H1 (cell line): ENCODE measurements around the gene CALHM5. TPM values are rescaled to one million over a fixed set of nuclear protein-coding genes. Genes with fewer than 3 reads are reported as not detected.

Experiments
- CTCF ChIA-PET: fragments of 300-600 bp; sonication (Branson Sonifier 250); formaldehyde crosslinking; loops from one replicate; lab custom pipeline; 2021; ENCODE audit not compliant: partially characterized antibody; lab: Charles Lee
- POLR2A ChIA-PET: fragments of 300-600 bp; sonication (Branson Sonifier 250); formaldehyde crosslinking; loops from one replicate; lab custom pipeline; 2021; ENCODE audit warnings: inconsistent platforms; ENCODE audit not compliant: partially characterized antibody; lab: Charles Lee
- DNase-seq, 2 experiments: peaks; one replicate each; pipeline versions ENCODE4 v3.0.0 to v3.0.0-alpha.2; 2010 to 2022; ENCODE audit warnings: low spot score in 2 of 2, low read depth in 1 of 2, mixed read lengths in 1 of 2
- FAIRE-seq: peaks from 2 replicates; lab custom pipeline; 2011; peaks lifted over from hg19 to GRCh38; lab: Jason Lieb, UNC
- H2AFZ ChIP-seq: 2 replicates; pipeline ENCODE4 v1.8.1; 2012; ENCODE audit warnings: low read length, inconsistent platforms
- H2AK5ac ChIP-seq: 2 replicates; pipeline ENCODE4 v1.6.1; 2013; ENCODE audit warnings: low read depth, low read length
- H2BK120ac ChIP-seq: replicated peaks from 2 replicates; pipeline ENCODE3; 2013; ENCODE audit warnings: low read depth, low read length, inconsistent platforms
- H2BK12ac ChIP-seq: 2 replicates; pipeline ENCODE4 v1.6.1; 2013; ENCODE audit warnings: low read depth, low read length
- H2BK15ac ChIP-seq: 2 replicates; pipeline ENCODE4 v1.6.1; 2013; ENCODE audit warnings: low read length
- H2BK20ac ChIP-seq: 2 replicates; pipeline ENCODE4 v1.6.1; 2013; ENCODE audit warnings: low read length
- H2BK5ac ChIP-seq: 2 replicates; pipeline ENCODE4 v1.6.1; 2013; ENCODE audit warnings: low read depth, low read length
- H3K14ac ChIP-seq: 2 replicates; pipeline ENCODE4 v1.6.1; 2013; ENCODE audit warnings: inconsistent platforms; ENCODE audit not compliant: insufficient read length
- H3K18ac ChIP-seq: 2 replicates; pipeline ENCODE4 v1.6.1; 2013; ENCODE audit warnings: low read length; ENCODE audit errors: extremely low read depth
- H3K23ac ChIP-seq: 2 replicates; pipeline ENCODE4 v1.6.1; 2013; ENCODE audit warnings: inconsistent platforms; ENCODE audit not compliant: insufficient read length
- H3K23me2 ChIP-seq: 2 replicates; pipeline ENCODE4 v1.6.1; 2013; ENCODE audit warnings: low read depth, low read length
- H3K27ac ChIP-seq: 2 replicates; pipeline ENCODE4 v1.6.1; 2011; ENCODE audit warnings: low read depth, low read length, inconsistent platforms
- H3K27me3 ChIP-seq, 4 experiments: replicated peaks in 1 of 4; 1 replicate in 1 of 4; 2 replicates in 3 of 4; pipeline versions ENCODE4 v1.6.1 to v1.8.1; 2011 to 2013; ENCODE audit warnings: low read length in 3 of 4, mild to moderate bottlenecking in 3 of 4, inconsistent platforms in 2 of 4, mixed read lengths in 2 of 4, moderate library complexity in 1 of 4; ENCODE audit not compliant: control insufficient read depth in 3 of 4, insufficient read depth in 3 of 4; ENCODE audit errors: extremely low read depth in 1 of 4
- H3K36me3 ChIP-seq, 4 experiments: 2 replicates each; pipeline versions ENCODE4 v1.6.1 to v1.8.1; 2011 to 2013; ENCODE audit warnings: mild to moderate bottlenecking in 4 of 4, low read length in 3 of 4, moderate library complexity in 2 of 4, control low read depth in 1 of 4, inconsistent platforms in 1 of 4; ENCODE audit not compliant: insufficient read depth in 4 of 4, control insufficient read depth in 2 of 4
- H3K4ac ChIP-seq: replicated peaks from 2 replicates; pipeline ENCODE3; 2013; ENCODE audit warnings: low read length, low read depth, mixed read lengths, inconsistent platforms; ENCODE audit not compliant: insufficient read length
- H3K4me1 ChIP-seq, 4 experiments: replicated peaks in 1 of 4; 1 replicate in 1 of 4; 2 replicates in 3 of 4; pipeline versions ENCODE4 v1.6.1 to v1.8.1; 2011 to 2013; ENCODE audit warnings: low read length in 3 of 4, inconsistent platforms in 2 of 4, mixed read lengths in 1 of 4; ENCODE audit not compliant: insufficient read depth in 4 of 4, control insufficient read depth in 3 of 4
- H3K4me2 ChIP-seq, 2 experiments: 2 replicates each; pipeline versions ENCODE4 v1.6.1 to v1.8.1; 2011 to 2013; ENCODE audit warnings: low read depth in 2 of 2, low read length in 2 of 2, control low read depth in 1 of 2, inconsistent platforms in 1 of 2, mild to moderate bottlenecking in 1 of 2; ENCODE audit not compliant: insufficient read depth in 1 of 2
- H3K4me3 ChIP-seq, 4 experiments: fragments of 200-600, 300-600 bp in 1 of 4; sonication (generic), shearing (Covaris generic), sonication (Bioruptor Twin) in 1 of 4; 2 replicates each; pipeline versions ENCODE4 v1.5.1 to v1.8.1; 2011 to 2016; ENCODE audit warnings: low read length in 4 of 4, low read depth in 3 of 4, control low read depth in 2 of 4, inconsistent platforms in 2 of 4, mild to moderate bottlenecking in 2 of 4, mixed read lengths in 1 of 4, moderate library complexity in 1 of 4; ENCODE audit not compliant: insufficient read depth in 2 of 4; ENCODE audit errors: extremely low read depth in 1 of 4
- H3K56ac ChIP-seq: replicated peaks from 2 replicates; pipeline ENCODE3; 2013; ENCODE audit warnings: low read depth, mild to moderate bottlenecking, mixed read lengths, low read length, inconsistent platforms; ENCODE audit not compliant: insufficient read length
- H3K79me1 ChIP-seq: 2 replicates; pipeline ENCODE4 v1.6.1; 2013; ENCODE audit warnings: low read depth, low read length, control low read depth
- H3K79me2 ChIP-seq, 2 experiments: 2 replicates each; pipeline versions ENCODE4 v1.6.1 to v1.8.1; 2012 to 2013; ENCODE audit warnings: low read length in 2 of 2, mild to moderate bottlenecking in 2 of 2, inconsistent platforms in 1 of 2; ENCODE audit not compliant: insufficient read depth in 2 of 2, control insufficient read depth in 1 of 2
- H3K9ac ChIP-seq, 4 experiments: replicated peaks in 1 of 4; 1 replicate in 1 of 4; 2 replicates in 3 of 4; pipeline versions ENCODE4 v1.6.1 to v1.8.1; 2011 to 2013; ENCODE audit warnings: low read depth in 3 of 4, low read length in 3 of 4, control low read depth in 2 of 4, mild to moderate bottlenecking in 2 of 4, moderate library complexity in 2 of 4, inconsistent platforms in 1 of 4; ENCODE audit errors: extremely low read depth in 1 of 4
- H3K9me3 ChIP-seq, 2 experiments: 2 replicates each; pipeline versions ENCODE4 v1.6.1 to v1.8.1; 2012 to 2013; ENCODE audit warnings: mild to moderate bottlenecking in 2 of 2, moderate library complexity in 2 of 2, control low read depth in 1 of 2, inconsistent platforms in 1 of 2, low read depth in 1 of 2, low read length in 1 of 2, mixed read lengths in 1 of 2; ENCODE audit not compliant: insufficient read depth in 2 of 2
- H4K20me1 ChIP-seq, 2 experiments: replicated peaks in 1 of 2; 2 replicates each; pipeline versions ENCODE3 to v1.8.1; 2011 to 2013; ENCODE audit warnings: inconsistent platforms in 2 of 2, low read length in 2 of 2, mild to moderate bottlenecking in 1 of 2; ENCODE audit not compliant: insufficient read depth in 2 of 2, control insufficient read depth in 1 of 2
- H4K5ac ChIP-seq: 2 replicates; pipeline ENCODE4 v1.6.1; 2013; ENCODE audit warnings: low read length, low read depth, mixed read lengths, inconsistent platforms; ENCODE audit not compliant: insufficient read length
- H4K8ac ChIP-seq: 2 replicates; pipeline ENCODE4 v1.8.0; 2013; ENCODE audit warnings: mild to moderate bottlenecking, moderate library complexity, low read length, inconsistent platforms; ENCODE audit not compliant: insufficient read depth; ENCODE audit errors: extremely low read depth
- H4K91ac ChIP-seq: replicated peaks from 2 replicates; pipeline ENCODE3; 2013; ENCODE audit warnings: low read length, mixed read lengths, inconsistent platforms; ENCODE audit not compliant: insufficient read length
- RFX5 ChIP-seq: IDR thresholded peaks from 2 replicates; pipeline ENCODE4 v1.6.1; 2011; ENCODE audit warnings: low read depth, low read length, improper control_type of control experiment, borderline replicate concordance
- SIRT6 ChIP-seq: IDR thresholded peaks from one replicate; pipeline ENCODE4 v1.7.1; 2012; ENCODE audit warnings: low read length, inconsistent platforms
- polyA plus RNA-seq, 7 experiments: library from polyadenylated mRNA; depleted of rRNA in 3 of 7; stranded (reverse) in 5 of 7; unstranded in 2 of 7; fragments of >200 nt in 5 of 7; fragments of 200-250 nt in 2 of 7; gene quantifications; 1 replicate in 5 of 7; 2 replicates in 1 of 7; 4 replicates in 1 of 7; pipeline versions ENCODE4 v1.2.1 to v1.2.3, GENCODE V29; 2011 to 2013; ENCODE audit warnings: missing spikeins in 2 of 7, mixed read lengths in 2 of 7
- total RNA-seq: library from RNA; stranded (reverse); fragmentation: NEBNext Ultra II Directional; extraction: Animal tissue kit (Norgen Biotek cat#: 25700); gene quantifications from 2 replicates; pipeline ENCODE4 v1.2.1, GENCODE V29; 2021

The CALHM5 gene
- total and polyA plus RNA-seq, 2 of the 8 experiments (the other 6 are each of a cell fraction or from before 2014, with no cell fraction given): 0.05 to 0.09 TPM

GRCh38 chr6:116515141-116515540 lies 3.7 kb downstream of the CALHM5 start:
- no peaks in the 10 kb centered on the region for H3K23me2 ChIP-seq
- H3K27ac ChIP-seq: no peak overlapping the region
- CTCF ChIA-PET: interaction anchor here (0.8 to 6.0 kb wide), 13 partner anchors 13 to 247 kb away, joined by 3 to 60 read pairs (median 5); no protein-coding TSS in a partner anchor
- no peak overlapping the region for H2BK12ac ChIP-seq
- H3K23ac ChIP-seq: no peak overlapping the region
- H4K91ac ChIP-seq: no peak overlapping the region
- no peak overlapping the region for H2BK20ac ChIP-seq
- no peaks in the 10 kb centered on the region for H3K79me2 ChIP-seq
- H2BK15ac ChIP-seq: no peak overlapping the region
- H3K4me1 ChIP-seq: peaks cover 0 to 11% (median 4%) of the 10 kb centered on the region in 4 experiments; a peak in 4 of 7 replicates
- DNase-seq: no peak
- no peaks in the 10 kb centered on the region for H3K9me3 ChIP-seq
- FAIRE-seq: no peak
- no peak overlapping the region for H4K5ac ChIP-seq
- H2BK120ac ChIP-seq: no peak overlapping the region
- H4K20me1 ChIP-seq: no peaks in the 10 kb centered on the region
- H3K36me3 ChIP-seq: no peaks in the 10 kb centered on the region
- no peak overlapping the region for H3K18ac ChIP-seq
- H4K8ac ChIP-seq: no peak overlapping the region
- no peak overlapping the region for H3K4me2 ChIP-seq
- POLR2A ChIA-PET: no interaction called here
- no peaks in the 10 kb centered on the region for H3K79me1 ChIP-seq
- no peak overlapping the region for H2AFZ ChIP-seq
- no peak overlapping the region for H3K4me3 ChIP-seq
- no peak overlapping the region for H3K56ac ChIP-seq
- H2BK5ac ChIP-seq: no peak overlapping the region
- H2AK5ac ChIP-seq: no peak overlapping the region
- no peak overlapping the region for H3K9ac ChIP-seq
- no peak overlapping the region for H3K4ac ChIP-seq
- no peak overlapping the region for H3K14ac ChIP-seq
- peaks cover 0 to 1% (median 0%) of the 10 kb centered on the region in 4 experiments; a peak in 1 of 7 replicates for H3K27me3 ChIP-seq
- no peak for TF ChIP-seq RFX5
- TF ChIP-seq SIRT6: no peak
